Activated gamma-delta T cell treated with anti-CD3 and anti-CD28 coated beads, Interleukin-2, amount 50 U/mL, for 16 hours (primary cell): ENCODE results near the gene CCL4.
"Not testable (repeated sequence)": the region's sequence is repeated elsewhere in the genome, so short reads cannot be mapped to it uniquely, and the experiment has no call there.

Experiments
- DNase-seq: peaks from one replicate; pipeline ENCODE4 v3.0.0-alpha.2; 2020; ENCODE audit warnings: low read depth

The CCL4 gene

DNA sequence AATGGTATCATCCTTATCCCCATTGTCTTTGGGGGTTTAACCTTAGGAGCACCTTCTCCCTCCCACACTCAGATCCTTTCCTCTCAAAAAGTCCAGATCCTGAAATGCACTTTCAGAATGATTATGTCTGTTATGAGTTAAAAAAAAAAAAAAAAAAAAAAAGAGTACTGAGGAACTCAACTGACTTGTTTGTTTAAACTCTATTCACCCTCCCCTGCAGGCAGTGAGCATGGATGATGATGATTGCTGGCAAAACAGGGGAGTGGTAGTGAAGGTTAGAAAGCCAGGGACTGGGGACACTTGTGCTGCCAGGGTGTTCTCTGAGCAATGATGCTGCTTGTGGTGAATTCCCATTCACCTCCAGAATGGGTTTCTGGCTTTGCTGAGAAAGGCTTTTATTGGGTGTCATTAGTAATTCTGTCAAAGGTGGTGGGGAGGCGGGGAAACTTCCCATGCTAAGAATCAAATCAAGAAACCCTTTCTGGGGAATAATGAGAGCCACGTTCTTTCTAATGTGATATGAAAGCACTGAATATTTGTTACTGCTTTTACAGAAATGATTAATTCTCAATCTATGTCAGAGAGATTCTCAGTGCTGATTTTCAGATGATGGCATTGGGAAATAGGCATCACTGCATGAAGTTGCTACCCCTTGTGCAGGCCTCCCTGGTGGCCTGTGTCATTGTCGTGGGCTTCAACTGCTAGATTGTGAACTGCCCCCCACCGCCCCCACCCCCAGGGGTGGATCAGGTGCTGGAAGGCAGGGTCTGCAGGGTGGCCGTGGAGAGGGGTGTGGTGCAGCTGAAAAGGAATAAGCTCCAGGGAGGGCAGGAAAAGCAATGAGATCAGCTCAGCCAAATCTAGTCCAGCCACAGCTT is 14.1 kb downstream of the CCL4 start:
- DNase-seq = no peak

DNA sequence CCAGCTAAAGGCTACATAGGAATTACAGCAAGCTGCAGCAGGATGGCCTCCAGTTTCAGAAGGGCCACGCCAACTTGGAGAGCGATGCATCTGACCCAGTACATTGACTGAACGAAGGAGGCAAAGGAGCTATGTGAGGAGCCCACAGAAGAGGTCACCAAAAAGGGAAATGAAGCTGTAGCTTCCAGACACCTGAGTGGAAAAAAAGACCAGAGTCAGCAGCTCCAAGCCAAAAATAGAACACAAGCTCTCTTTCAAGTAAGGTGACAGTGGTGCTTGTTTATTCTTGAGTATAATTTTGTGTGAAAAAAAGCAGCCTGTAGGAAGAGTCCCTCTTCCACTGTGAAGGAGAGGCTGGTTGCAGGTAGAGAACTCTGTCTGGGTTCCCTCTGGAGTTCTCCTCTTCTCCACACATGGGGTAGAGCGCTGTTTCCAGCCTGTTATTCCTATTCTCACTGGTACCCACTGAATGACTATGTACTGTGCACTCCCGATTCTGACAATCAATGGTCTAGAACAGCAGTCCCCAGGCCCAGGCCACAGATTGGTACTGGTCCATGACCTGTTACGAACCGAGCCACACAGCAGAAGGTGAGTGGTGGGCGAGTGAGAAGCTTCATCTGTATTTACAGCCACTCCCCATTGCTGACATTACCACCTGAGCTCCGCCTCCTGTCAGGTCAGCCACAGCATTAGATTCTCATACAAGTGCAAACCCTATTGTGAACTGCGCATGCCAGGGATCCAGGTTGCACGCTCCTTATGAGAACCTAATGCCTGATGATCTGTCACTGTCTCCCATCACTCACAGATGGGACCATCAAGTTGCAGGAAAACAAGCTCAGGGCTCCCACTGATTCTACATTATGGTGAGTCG is 15.1 kb downstream of the CCL4 start:
- no peak for DNase-seq

DNA sequence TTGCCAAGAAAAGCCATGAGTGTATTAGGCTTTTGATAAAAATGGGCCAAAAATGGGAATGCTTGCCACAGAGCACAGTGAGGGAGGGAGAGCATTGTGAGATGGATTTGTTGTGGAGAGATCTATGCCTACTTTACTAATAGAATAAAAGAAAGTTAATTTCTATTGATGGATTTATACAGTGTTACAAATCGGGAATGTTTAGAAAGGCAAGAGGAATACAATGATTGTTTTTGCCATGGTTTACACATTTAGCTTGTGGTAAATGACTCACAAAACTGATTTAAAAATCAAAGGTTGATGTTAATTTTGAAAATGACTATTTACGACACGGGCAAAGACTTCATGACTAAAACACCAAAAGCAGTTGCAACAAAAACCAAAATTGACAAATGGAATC is 16.6 kb downstream of the CCL4 start:
- no peak for DNase-seq

DNA sequence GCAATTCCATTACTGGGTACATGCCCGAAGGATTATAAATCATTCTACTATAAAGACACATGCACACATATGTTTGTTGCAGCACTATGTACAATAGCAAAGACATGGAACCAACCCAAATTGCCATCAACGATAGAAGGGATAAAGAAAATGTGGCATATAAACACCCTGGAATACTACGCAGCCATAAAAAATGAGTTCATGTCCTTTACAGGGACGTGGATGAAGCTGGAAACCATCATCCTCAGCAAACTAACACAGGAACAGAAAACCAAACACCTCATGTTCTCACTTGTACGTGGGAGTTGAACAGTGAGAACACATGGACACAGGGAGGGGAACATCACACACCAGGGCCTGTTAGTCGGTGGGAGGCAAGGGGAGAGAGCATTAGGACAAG is 17.5 kb downstream of the CCL4 start:
- DNase-seq = not testable (repeated sequence)

DNA sequence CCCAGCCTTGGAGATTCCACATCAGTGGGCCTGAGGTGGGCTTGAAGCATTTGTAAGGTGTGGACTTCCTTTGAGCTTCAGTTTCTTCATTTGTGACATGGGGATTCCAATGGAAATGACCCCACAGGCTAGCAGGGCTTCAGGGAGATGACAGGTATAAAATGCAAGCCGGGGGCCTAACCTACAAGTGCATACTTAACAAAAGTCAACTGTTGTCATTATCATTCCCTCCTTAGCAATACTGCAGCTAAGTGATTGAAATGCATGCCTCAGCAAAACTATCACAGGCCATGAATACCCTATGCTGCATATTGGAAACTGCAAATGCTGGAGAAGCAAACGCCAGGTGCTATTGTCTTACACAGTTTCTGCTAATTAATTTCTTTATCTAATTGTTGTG is 19.8 kb downstream of the CCL4 start:
- no peak for DNase-seq

DNA sequence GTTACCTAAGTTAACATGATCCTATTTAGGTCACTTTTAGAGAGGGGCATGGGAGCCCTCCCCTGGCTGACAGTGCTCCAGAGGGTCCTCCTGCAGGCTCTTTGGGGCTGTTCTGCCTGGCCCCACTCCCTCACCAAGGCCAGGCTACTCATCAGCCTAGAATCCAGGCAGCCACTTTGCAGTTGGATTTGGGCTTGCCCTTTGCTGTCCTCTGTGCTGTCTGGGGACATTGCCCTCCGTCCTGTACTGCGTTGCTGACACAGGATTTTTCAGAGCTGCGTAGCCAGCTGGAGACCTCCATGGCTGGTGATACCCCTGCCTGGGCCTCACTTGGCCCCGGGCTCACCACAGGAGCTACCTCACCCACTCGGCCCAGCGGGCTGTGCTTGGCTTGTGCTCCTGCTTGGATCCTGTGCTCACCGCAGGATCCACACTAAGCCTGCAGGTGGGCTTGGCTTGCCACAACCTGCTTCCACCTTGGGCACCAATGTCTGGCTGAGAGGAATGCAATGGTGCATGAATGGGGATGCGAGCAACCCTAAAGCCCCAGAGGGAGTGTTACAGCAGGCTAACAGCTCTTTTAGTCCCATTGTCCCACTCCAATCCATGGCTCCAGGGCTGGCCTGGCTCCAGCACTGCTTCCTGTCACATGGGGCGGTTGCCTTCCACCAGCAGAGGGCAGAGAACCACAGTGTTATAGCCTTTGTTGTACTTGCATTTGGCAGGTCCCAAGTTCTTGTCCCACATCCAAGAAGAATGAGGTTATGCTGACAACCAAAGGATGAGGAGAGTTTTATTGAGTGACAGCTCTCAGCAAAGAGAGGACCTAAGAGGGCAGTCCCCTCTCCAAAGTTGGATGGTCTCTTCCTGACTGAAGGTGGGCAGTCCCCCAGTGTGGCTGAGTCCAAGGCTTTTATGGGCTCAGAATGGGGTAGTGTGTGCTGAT is 21.5 kb downstream of the CCL4 start:
- DNase-seq = no peak

DNA sequence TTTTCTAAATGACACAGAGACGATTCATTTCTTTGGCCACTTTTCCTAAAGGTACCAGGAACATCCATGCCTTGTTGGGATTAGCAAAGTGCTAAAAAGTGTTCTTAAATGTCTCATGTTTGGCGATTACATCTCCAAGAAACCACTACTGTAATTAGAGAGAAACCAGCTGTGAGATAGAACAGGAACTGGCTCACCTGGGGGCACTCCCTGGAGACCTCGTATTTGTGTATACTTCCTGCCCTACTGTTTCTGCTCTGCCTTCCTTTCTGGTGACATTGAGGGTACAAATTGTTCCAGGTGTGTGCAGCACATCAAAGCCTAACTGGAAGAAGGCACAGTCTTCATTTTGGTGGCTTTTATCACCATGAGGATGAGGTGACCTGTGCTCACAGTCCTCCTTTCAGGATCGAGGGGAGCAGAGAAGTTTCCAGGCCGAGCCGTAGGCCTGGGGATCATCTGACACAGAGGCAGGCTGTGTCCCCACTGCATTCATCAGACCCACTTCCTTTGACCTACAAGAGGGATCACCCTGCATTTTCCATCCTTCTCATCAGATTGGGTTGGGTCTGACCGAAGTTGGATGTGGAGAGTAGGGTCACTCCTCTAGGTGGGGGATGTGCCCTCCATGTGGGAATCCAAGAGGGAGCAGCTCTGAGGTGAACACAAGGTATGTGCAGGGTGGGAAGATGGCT is 23.7 kb downstream of the CCL4 start:
- no peak for DNase-seq

DNA sequence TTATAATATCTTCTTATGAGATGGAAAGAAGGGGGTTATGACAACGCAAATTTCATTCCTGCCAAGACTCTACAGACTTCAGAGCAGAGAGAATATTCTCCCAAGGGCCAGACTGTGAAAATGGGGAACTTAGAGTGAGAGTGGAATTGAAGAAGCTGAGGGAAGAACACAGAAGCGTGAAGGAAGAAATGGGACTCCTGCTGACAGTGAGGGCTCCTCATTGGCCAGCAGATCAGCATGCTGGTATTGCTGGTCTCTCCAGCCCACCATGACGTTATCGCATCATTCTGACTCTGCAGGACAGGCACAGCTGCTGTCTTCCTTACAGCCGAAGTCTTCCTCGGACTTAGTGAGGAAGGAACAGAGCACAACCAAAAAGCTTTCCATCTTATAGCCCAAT is 24.3 kb downstream of the CCL4 start:
- DNase-seq = no peak

DNA sequence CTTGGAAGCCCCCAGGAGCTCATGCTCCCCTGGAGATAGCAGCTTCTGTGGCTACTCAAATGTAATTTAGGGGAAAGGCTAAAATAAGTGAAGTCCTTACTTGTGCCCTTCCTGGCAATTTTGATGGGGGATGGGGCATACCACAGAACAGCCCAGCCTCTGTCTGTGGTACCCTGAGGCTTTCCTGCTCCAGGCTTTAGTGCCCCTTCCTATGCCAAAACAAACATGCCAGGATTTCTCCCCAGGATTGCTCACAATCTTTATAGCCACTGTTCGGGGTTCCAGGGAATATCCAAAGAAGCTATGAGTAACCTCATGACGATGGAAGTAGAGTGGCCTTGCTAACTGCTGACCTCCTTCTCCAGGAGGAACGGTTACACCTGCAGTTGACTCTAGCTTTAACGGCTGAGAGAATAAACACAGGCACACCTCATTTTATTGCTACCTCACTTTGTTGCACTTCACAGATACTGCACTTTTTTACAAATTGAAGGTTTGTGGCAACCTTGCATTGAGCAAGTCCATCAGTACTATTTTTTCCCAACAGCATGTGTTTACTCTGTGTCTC is 24.9 kb downstream of the CCL4 start:
- no peak for DNase-seq

DNA sequence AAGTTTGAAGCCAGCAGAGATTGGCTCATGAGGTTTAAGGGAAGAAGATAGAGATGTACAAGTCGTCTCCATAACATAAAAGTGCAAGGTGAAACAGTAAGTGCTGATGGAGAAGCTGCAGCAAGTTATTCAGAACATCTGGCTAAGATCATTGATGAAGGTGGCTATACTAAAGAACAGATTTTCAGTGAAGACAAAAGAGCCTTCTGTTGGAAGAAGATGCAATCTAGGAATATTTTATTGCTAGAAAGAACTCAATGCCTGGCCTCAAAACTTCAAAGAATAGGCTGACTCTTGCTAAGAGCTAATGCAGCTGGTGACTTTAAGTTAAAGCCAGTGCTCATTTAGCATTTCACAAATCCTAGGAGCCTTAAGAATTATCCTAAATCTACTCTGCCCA is 26.0 kb downstream of the CCL4 start:
- DNase-seq = no peak

DNA sequence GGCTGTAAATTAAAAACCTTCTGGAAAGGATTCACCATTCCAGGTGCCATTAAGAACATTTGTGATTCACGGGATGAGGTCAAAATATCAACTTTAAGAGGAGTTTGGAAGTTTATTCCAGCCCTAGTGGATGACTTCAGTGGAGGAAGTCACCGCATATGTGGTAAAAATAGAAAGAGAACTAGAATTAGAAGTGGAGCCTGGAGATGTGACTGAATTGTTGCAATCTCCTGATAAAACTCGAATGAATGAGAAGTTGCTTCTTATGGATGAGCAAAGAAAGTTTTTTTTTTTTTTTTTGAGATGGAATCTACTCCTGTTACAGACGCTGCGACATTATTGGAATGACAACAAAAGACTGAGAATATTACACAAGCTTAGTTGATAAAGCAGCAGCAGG is 26.7 kb downstream of the CCL4 start:
- DNase-seq = no peak

DNA sequence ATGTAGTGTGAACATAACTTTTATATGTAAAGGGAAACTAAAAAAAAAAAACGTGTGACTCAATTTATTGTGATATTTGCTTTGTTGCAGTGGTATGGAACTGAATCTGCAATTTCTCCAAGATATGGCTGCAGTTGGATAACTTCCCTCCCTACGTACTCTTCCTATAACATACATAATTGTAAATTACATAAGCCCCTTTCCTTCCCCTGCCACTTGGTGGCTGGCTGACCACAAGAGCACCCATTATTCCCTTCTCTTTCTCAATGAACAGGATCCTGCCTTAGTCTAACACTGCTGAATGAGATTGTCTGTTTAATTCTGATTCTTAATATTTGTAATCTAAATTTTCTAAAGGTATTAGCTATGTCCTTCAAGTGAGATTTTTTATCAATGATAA is 27.8 kb downstream of the CCL4 start:
- no peak for DNase-seq

DNA sequence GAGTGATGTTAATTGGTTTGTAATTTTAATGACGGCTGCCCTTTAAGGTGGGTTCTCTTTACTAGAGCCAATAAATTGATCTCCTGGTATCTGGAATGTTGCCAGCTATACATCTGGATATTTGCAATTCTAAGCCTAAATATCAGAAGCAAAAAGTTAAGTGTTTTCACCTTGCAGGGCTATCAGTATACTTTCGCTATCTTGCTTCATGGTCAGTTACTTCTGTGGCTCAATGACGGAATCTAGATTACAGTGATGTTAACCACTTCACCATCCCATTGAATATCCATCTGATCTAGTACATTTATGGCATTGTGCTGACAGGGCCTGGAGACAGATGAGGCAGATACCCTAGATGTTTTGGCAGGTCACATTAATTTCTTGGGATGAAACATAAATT is 28.3 kb downstream of the CCL4 start:
- DNase-seq = no peak

DNA sequence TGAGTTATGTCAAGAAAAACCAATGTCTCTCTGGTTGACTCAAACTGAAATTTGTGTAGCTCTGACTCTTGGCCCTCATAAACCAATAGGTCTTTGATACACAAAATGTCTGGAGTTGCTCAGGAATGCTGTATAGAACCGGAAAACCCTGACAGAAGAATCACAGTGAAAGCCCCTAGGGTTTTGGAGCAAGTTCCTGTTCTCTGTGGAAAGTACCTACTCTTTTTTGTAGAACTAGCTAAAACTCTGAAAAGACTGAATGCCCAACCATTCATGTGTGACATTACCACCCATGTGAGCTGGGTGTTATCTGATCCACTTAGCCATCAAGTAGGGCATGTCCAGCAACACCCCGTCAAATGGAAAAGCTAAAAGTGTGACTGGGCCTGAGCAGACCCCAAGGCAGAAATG is 28.8 kb downstream of the CCL4 start:
- DNase-seq = no peak

DNA sequence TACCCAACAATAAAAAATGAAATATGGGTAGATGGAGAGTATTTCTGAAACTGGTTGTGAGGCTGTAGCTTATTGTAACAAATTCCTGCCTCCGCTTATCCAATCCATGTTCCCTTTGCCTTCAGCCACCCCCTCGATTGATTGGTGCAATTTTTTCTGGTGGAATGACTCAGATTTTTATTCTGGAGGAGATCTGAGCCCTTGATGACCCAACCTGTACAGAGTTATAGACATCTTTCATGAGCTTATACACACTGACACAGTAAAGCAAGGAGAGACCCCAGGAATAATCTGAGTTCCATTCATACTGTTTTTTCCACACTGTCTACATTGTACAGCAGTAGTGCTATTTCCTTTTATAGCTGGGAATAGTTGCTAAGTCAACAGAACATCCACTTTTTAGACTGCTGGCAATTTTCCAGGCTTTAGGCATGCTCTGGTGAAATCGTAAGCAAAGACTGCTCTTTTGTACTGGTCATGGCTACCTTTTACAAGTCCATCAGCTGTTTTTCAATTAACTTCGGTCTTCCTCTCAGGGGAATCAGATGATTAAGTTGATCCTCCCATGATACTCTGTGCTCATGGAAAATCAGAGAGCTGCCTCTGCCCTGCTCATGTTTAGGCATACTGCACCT is 30.1 kb downstream of the CCL4 start:
- no peak for DNase-seq

DNA sequence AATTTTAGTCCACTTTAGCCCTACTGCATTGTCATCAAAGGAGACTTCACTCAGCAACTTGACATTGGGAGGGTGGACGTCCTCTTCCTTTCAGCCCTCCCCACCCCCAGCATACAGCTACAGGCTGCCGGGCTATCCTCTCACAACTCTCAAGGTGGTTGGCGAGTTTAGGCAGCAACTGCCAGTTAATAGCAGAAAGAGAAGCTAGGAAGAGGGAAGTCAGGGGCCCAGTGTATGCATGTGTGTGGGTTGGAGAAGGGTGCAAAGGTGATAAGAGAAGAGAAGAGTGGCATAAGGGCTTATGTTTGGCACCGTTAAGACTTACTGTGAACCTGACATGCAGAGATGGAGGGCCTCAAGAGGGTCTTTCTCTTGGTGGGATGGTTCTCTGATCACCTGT is 31.8 kb downstream of the CCL4 start:
- no peak for DNase-seq

DNA sequence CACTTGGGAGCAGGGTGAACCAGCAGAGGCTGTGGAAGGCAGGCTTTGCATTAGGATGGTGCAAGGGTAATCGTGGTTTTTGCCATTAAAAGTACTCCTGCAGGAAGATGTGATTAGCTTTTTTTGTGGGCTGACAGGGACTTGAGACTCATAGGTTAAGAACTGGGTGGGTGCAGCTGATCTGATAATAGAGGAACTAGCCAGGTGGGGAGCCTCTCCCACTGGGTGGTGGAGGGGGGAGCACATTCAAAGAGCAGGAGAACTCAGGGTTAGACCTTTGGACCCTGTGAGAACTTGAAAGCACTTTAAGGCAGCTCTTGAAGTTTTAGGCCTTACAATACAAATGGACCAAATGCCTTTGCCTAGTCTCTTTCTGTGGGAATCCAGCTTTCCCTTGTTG is 32.4 kb downstream of the CCL4 start:
- no peak for DNase-seq

DNA sequence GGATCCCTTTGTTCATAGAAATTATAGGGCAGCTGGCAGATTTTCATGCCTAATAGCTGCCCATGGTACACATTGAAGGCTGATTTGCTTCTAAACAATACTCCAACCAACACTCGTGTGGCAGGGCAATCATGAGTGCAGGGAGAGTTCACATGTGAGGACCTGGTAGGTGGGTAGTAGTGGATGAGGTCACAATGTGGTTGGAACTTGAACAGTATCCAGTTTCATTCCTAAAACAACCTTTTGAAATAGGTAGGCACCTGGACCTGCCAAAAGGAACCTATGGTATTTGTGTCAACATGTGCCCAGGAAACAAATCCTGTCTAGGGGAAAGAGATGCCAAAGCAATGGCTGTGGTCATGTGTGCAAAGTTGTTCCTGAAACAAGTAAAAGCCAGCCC is 32.8 kb downstream of the CCL4 start:
- no peak for DNase-seq

DNA sequence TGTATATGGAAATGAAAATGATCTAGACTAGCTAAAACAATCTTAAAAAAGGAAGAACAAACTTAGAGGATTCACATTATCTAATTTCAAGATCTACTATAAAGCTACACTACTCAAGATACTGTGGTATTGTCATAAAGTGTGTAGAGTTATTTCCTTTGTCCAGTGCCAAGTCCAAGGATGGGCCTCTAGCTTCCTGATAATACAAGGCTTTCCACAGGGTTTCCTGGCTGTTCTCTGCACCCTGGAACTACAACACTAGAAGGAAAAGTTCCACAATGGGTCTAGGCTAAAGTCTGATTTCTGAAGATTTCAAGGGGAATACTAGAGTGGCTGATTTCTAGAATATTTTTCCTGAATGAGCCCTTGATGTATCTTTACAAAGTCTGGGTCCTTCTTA is 38.6 kb downstream of the CCL4 start:
- DNase-seq = no peak

DNA sequence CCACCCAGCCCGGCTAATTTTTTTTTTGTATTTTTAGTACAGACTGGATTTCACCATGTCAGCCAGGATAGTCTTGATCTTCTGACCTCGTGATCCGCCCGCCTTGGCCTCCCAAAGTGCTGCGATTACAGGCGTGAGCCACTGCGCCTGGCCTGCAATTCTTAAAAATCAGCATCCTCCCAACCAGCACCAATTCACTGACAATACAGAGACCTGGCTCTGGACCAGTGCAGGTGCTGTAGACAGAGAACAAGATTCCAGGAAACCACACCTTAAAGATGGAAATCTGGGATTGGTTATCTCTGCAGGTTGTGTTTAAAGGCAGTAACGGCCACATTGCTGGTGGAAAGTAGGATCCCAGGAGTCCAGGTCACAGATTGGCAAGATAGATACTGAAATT is 39.2 kb downstream of the CCL4 start:
- no peak for DNase-seq

DNA sequence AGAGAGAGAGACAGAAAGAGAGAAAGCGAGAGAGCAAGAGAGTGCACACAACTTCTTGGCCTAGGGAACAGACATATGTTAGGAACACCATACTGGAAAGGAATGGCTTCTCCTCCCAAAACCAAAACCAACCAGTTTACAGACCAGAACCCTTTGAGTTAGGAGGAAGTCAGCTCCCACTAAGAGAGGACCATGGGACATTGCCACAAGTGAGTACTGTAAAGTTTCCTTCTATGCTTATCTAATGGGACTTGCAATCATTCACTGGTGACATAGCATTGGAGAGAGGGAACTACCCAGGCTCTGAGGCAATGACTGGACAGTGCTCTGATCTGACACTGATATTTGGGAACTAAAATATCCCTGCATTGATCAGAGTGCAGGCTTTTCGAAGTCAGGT is 40.4 kb downstream of the CCL4 start:
- no peak for DNase-seq
